GM15510 (cell line): ENCODE results near the gene NFKB1.

ENCODE experiments used
- POLR2A ChIP-seq: IDR thresholded peaks from 3 replicates; pipeline ENCODE4 v1.6.1; 2011; ENCODE audit warnings: borderline replicate concordance; ENCODE audit not compliant: insufficient read length; ENCODE audit errors: extremely low read depth

NFKB1 gene

GRCh38 chr4:102631616-102632015, 130.5 kb downstream of the NFKB1 start:
- no peak for TF ChIP-seq POLR2A

DNA sequence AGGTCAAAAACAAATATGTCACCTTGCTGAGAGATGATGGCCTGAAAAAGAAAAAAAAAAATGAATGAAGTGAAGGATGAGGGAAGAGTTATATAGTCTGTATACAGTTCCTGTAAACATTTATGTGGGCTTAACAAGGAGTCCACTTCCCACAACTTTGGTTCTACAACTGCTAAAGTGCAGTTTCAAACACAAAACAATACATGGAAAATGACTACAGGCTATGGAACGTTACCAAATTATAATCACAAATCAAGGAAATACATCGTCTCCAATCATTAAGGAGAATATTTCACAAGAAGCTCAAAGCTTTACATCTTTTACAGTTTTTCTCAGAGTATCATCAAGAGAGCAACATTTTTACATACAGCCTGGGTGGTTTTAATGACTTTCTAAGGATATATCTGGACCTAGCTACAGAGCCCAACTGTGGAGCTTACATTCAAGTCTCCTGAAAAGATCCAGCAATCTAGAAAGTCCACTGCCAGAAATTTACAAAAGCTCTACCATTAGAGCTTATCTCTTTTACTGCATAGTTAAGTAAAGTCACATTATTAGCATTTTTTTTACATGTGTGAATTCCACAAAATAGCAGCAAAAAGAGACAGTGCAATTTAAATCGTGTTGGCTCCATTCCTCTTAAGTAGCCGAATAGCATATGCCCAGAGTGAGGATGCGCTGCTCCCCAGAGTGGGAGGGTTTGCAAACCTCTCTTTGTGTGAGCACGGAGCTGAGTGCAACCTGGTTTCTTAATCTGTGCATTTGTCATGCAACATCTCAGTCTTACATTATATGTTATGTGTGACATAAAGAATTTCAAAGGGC, 131.3 kb downstream of the NFKB1 start:
- TF ChIP-seq POLR2A: no peak

- no peak for TF ChIP-seq POLR2A
These were observed 131.9 kb downstream of the NFKB1 start for GRCh38 chr4:102633100-102633499.

GRCh38 chr4:102637391-102637790, 136.2 kb downstream of the NFKB1 start:
- no peak for TF ChIP-seq POLR2A

- TF ChIP-seq POLR2A: no peak
These were observed 137.5 kb downstream of the NFKB1 start for GRCh38 chr4:102638621-102639020.

DNA sequence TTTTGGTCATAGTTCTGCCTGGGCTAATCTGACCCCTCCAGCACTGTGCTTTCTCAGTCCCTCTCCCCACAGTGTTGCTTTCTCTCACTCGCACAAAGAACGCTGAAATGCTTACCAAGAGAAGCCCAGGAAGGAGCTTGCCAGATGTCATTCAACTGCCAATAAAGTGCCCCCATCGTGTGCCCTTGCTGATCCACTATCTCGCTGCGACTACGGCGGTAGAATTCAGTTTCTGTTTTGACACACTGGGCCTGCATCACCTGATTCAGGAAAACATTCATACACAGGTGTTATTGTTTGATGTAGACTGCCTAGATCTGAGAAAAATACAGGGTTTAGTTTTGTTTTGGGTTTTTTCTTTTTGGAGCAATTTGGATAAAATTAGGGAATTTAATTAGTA, 138.4 kb downstream of the NFKB1 start:
- no peak for TF ChIP-seq POLR2A

- no peak for TF ChIP-seq POLR2A
These were observed 139.5 kb downstream of the NFKB1 start for GRCh38 chr4:102640669-102641068.

GRCh38 chr4:102641793-102642192, 140.6 kb downstream of the NFKB1 start:
- TF ChIP-seq POLR2A: no peak

DNA sequence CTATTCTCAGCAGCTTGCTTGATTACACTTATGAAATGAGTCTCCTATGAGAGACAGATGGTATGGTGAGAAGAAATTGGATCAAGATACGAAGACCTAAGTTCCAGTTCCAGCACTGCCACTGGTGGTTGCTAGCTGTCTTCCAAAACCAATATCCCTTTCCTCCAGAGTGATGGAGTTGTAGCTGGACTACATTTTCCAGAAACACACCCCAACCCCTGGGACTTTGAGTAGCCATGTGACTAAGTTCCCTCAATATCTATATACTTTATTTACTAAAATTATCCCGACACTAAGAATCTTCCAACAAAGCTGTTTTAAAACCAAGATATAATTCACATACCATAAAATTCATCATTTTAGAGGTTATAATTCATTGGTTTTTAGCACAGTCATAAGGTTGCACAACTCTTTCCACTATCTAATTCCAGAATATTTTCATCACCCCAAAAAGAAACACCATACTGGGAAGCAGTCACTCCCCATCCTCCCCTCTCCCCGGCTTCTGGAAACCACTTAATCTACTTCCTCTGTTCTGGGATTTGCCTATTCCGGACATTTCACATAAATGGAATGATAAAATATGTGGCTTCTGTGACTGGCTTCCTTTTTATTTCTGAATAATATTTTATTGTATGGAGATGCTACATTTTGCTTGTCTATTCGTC, 141.6 kb downstream of the NFKB1 start:
- no peak for TF ChIP-seq POLR2A

GRCh38 chr4:102647117-102647516, 146.0 kb downstream of the NFKB1 start:
- no peak for TF ChIP-seq POLR2A

GRCh38 chr4:102657206-102657605, 156.0 kb downstream of the NFKB1 start:
- TF ChIP-seq POLR2A: no peak

DNA sequence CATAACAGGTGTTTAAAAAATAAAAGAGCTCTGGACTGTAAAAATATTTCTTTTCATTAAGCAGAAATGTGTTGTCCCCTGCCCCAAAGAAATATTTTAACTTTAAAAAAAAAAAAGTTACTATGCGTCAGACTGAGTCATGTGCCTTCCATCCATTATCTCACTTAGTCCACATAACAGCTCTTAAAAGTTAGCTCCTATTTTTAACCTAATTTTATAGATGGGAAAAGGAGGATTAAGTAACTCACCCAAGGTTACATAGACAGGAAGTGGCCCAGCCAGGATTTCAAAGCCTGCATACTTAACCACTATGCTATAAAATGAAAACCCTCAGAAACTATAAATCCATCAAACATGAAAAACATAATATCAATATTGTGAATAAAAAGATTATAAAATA, 161.9 kb downstream of the NFKB1 start:
- no peak for TF ChIP-seq POLR2A

DNA sequence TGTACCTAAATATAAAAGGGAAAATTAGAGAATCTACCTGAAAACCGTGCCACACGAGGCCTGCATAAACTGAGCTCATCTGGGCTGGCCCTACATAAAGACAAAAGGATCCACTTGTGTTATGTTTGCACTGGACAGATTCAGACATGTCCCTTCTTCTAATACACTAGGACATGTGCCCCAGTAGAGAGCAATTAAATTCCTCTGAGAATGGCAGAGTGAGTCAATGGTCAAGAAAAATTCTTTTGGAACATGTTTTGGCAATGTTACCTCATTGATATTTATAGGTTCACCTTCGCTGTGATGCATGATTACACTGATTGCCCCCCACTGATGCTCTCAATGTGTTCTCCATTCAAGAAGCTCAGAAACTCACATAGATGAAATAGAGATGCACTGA, 164.4 kb downstream of the NFKB1 start:
- TF ChIP-seq POLR2A: no peak
